Tibial nerve (tissue), 4 donors: ENCODE results near the gene RAB4B. TPM values are rescaled to one million over a fixed set of nuclear protein-coding genes. Genes with fewer than 3 reads are reported as not detected.
"Not testable (repeated sequence)": the region's sequence is repeated elsewhere in the genome, so short reads cannot be mapped to it uniquely, and the experiment has no call there.

ENCODE experiments used
- DNase-seq, 2 donors: peaks; one replicate each; pipeline ENCODE4 v3.0.0-alpha.2; 2019; ENCODE audit warnings: low spot score in 2 of 2
- H3K27ac ChIP-seq, 4 donors: fragments of 200-600 bp; sonication (generic) in 3 of 4; one replicate each; pipeline ENCODE4 v1.5.1; 2017 to 2019; ENCODE audit warnings: mild to moderate bottlenecking in 1 of 4
- H3K27me3 ChIP-seq, 2 donors: fragments of 200-600 bp; sonication (generic) in 1 of 2; one replicate each; pipeline versions ENCODE4 v1.5.1 to v1.6.0; 2017 to 2019
- H3K36me3 ChIP-seq, 3 donors: fragments of 200-600 bp; sonication (generic); one replicate each; pipeline ENCODE4 v1.5.1; 2018 to 2019
- H3K4me1 ChIP-seq, 4 donors: fragments of 200-600 bp; sonication (generic) in 3 of 4; one replicate each; pipeline ENCODE4 v1.5.1; 2017 to 2019
- H3K4me3 ChIP-seq, 4 donors: fragments of 200-600 bp; sonication (generic) in 3 of 4; one replicate each; pipeline ENCODE4 v1.5.1; 2017 to 2019; ENCODE audit warnings: mild to moderate bottlenecking in 1 of 4, moderate library complexity in 1 of 4
- H3K9me3 ChIP-seq, 4 donors: fragments of 200-600 bp; sonication (generic) in 3 of 4; one replicate each; pipeline ENCODE4 v1.5.1; 2017 to 2019
- CTCF ChIP-seq, 5 experiments: fragments of 200-600 bp in 3 of 5; fragments of 450-650 bp in 2 of 5; sonication (generic) in 3 of 5; IDR thresholded peaks; one replicate each; pipeline ENCODE4 v1.5.1; 2016 to 2019; ENCODE audit warnings: antibody characterized with exemption in 5 of 5, mild to moderate bottlenecking in 3 of 5, moderate library complexity in 2 of 5
- EP300 ChIP-seq, 2 donors: sonication (generic); formaldehyde crosslinking; IDR thresholded peaks; one replicate each; pipeline ENCODE4 v1.6.1; 2017; ENCODE audit warnings: antibody characterized with exemption in 2 of 2, mild to moderate bottlenecking in 1 of 2
- POLR2A ChIP-seq, 2 donors: fragments of 450-650 bp; IDR thresholded peaks; one replicate each; pipeline ENCODE4 v1.6.1; 2017; ENCODE audit warnings: antibody characterized with exemption in 2 of 2, mild to moderate bottlenecking in 2 of 2, moderate library complexity in 2 of 2
- WGBS, 2 donors: methylation state at CpG; one replicate each; pipeline ENCODE4 v1.1.5; 2018; 5-methylcytosine and 5-hydroxymethylcytosine counted together
- total RNA-seq, 4 donors: library from RNA; depleted of rRNA; stranded (reverse); fragments of >200 nt; gene quantifications; one replicate each; pipeline ENCODE4 v1.1.0, GENCODE V29; 2016

The RAB4B gene
- total RNA-seq, 4 donors from 2014 or later, result 38.3 to 66.6 (median 52.0) TPM

- peaks cover 9 to 99% (median 71%) of the 10 kb centered on the region in 3 donors for H3K36me3 ChIP-seq
Measured at GRCh38 chr19:40763526-40763925, 14.5 kb upstream of the RAB4B start.

GRCh38 chr19:40763963-40764362, 14.1 kb upstream of the RAB4B start:
- 78 to 81% methylated on average over 10 of the region's 10 CpGs for WGBS, 2 donors
- Histone ChIP-seq H3K4me3 (no peak overlapping the region), H3K27ac (no peak overlapping the region), H3K36me3 (peaks cover 9 to 99% (median 70%) of the 10 kb centered on the region in 3 donors), H3K9me3 (no peaks in the 10 kb centered on the region), H3K27me3 (no peaks in the 10 kb centered on the region), H3K4me1 (no peaks in the 10 kb centered on the region)
- DNase-seq, result no peak
- no peak for TF ChIP-seq POLR2A (IDR thresholded peaks at IDR 0.05)
- no peak for TF ChIP-seq CTCF (IDR thresholded peaks at IDR 0.05)
- no peak for TF ChIP-seq EP300 (IDR thresholded peaks at IDR 0.05)

More at GRCh38 chr19:40763526-40763925, 14.5 kb upstream of the RAB4B start:
- H3K27me3 ChIP-seq, result no peaks in the 10 kb centered on the region
- H3K4me3 ChIP-seq, result no peak overlapping the region
- no peaks in the 10 kb centered on the region for H3K4me1 ChIP-seq
- TF ChIP-seq CTCF (IDR thresholded peaks at IDR 0.05) (no peak), EP300 (IDR thresholded peaks at IDR 0.05) (no peak), POLR2A (IDR thresholded peaks at IDR 0.05) (no peak)
- no peak for DNase-seq
- WGBS, 2 donors, result 88 to 92% methylated on average over 7 of the region's 7 CpGs
- H3K9me3 ChIP-seq, result no peaks in the 10 kb centered on the region
- no peak overlapping the region for H3K27ac ChIP-seq

- not testable (repeated sequence) for H3K27ac ChIP-seq, H3K27me3 ChIP-seq, H3K4me1 ChIP-seq, H3K4me3 ChIP-seq, H3K9me3 ChIP-seq, DNase-seq
- 96 to 97% methylated on average over 13 of the region's 13 CpGs for WGBS, 2 donors
- peaks cover 9 to 99% (median 46%) of the 10 kb centered on the region in 3 donors for H3K36me3 ChIP-seq
Measured at GRCh38 chr19:40766385-40766784, 11.7 kb upstream of the RAB4B start.

- H3K27me3 ChIP-seq, result no peaks in the 10 kb centered on the region
- no peak for TF ChIP-seq CTCF (IDR thresholded peaks at IDR 0.05)
- no peak for TF ChIP-seq EP300 (IDR thresholded peaks at IDR 0.05)
- TF ChIP-seq POLR2A (IDR thresholded peaks at IDR 0.05), result no peak
- no peak for DNase-seq
- H3K36me3 ChIP-seq, result peaks cover 0 to 78% (median 21%) of the 10 kb centered on the region in 3 donors
- no peaks in the 10 kb centered on the region for H3K4me1 ChIP-seq
- H3K4me3 ChIP-seq, result no peak overlapping the region
- 45 to 74% methylated on average over 5 of the region's 5 CpGs for WGBS, 2 donors
- no peak overlapping the region for H3K27ac ChIP-seq
- H3K9me3 ChIP-seq, result no peaks in the 10 kb centered on the region
Measured at GRCh38 chr19:40768869-40769268, 9.2 kb upstream of the RAB4B start.

- H3K27ac ChIP-seq, H3K4me3 ChIP-seq, DNase-seq, H3K4me1 ChIP-seq, H3K27me3 ChIP-seq, H3K9me3 ChIP-seq: not testable (repeated sequence)
- H3K36me3 ChIP-seq, result peaks cover 0 to 54% (median 3%) of the 10 kb centered on the region in 3 donors
- WGBS, 2 donors, result 92 to 94% methylated on average over 10 of the region's 10 CpGs
Measured at GRCh38 chr19:40771101-40771862, 6.8 kb upstream of the RAB4B start.

GRCh38 chr19:40774916-40775631, 3.0 kb upstream of the RAB4B start, which contains the start of gene MIA:
TSS of gene MIA (plus strand) at chr19:40775521. CDS start at chr19:40775543, 22 bp downstream.
- peak within 1 kb of the TSS; percentile 60 to 97 (median 92) for H3K27ac ChIP-seq
- TF ChIP-seq CTCF (IDR thresholded peaks at IDR 0.05) (no peak), EP300 (IDR thresholded peaks at IDR 0.05) (no peak), POLR2A (IDR thresholded peaks at IDR 0.05) (no peak)
- WGBS, 2 donors, result 47 to 55% methylated on average over 8 to 9 of the region's 9 CpGs
- H3K9me3 ChIP-seq, result no peaks in the 10 kb centered on the region
- peaks cover 0 to 17% (median 0%) of the 10 kb centered on the region in 3 donors for H3K36me3 ChIP-seq
- H3K4me1 ChIP-seq, result peaks cover 0 to 35% (median 18%) of the 10 kb centered on the region in 4 donors
- peak within 1 kb of the TSS; percentile 16 to 95 (median 30) for H3K4me3 ChIP-seq
- no peaks in the 10 kb centered on the region for H3K27me3 ChIP-seq
- no peak for DNase-seq
